Measurements from ENCODE around the gene NKAPL. TPM values are rescaled to one million over a fixed set of nuclear protein-coding genes. Genes with fewer than 3 reads are reported as not detected.
A peak's percentile ranks its signal among the peaks of the same experiment; 100 is the strongest.

Gene NKAPL
- total and polyA plus RNA-seq, 2 of the 13 experiments (the other 11 are each of a cell fraction or from before 2014, with no cell fraction given) = not detected

DNA sequence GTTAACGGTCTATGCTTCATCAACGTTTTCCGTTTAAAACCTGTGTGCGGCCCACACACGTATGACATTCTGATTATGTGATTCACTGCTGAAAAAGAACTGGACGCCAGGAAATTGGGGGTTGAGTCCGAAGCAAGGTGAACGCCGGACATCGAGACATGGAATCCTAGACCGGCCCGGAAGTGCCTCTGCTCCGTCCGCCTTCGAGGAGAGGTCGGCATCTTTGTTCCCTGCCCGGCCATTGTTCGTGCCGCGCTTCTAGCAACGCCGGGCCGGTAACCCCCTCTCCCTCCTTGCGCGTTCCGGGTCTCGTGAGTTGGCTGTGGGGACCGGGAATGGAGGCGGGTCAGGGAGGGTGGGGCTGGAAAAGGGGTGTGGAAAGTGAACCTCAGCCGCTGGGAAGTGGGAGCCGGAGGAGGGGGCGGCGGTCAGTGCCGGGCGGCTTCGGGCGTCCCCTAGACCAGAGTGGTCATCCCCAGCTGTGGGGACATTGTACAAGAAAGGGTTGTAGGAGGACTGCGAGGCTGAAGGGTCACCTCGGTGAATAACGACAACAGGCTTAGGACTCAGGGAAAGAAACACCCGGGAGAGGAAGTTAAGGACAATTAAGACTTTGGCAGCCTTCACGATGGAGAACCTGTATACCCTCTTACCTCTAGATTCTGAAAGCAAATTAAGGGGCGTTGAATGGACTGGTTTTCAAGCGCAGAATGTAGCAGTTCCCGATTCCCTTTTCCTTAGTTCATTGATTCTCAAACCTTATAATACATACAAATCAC lies 33.9 kb upstream of the NKAPL start, which contains the start of gene ZSCAN9 (continued):
- TF ChIP-seq, protein P1, sequence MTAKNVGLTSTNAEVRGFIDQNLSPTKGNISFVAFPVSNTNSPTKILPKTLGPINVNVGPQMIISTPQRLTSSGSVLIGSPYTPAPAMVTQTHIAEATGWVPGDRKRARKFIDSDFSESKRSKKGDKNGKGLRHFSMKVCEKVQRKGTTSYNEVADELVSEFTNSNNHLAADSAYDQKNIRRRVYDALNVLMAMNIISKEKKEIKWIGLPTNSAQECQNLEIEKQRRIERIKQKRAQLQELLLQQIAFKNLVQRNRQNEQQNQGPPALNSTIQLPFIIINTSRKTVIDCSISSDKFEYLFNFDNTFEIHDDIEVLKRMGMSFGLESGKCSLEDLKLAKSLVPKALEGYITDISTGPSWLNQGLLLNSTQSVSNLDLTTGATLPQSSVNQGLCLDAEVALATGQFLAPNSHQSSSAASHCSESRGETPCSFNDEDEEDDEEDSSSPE (CRISPR knock-in tag; IDR thresholded peaks at IDR 0.05) = peak; percentile 67; the same call in 1 of the 2 replicates
- TF ChIP-seq, protein P2, sequence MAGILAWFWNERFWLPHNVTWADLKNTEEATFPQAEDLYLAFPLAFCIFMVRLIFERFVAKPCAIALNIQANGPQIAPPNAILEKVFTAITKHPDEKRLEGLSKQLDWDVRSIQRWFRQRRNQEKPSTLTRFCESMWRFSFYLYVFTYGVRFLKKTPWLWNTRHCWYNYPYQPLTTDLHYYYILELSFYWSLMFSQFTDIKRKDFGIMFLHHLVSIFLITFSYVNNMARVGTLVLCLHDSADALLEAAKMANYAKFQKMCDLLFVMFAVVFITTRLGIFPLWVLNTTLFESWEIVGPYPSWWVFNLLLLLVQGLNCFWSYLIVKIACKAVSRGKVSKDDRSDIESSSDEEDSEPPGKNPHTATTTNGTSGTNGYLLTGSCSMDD (CRISPR knock-in tag; IDR thresholded peaks at IDR 0.05) = no peak
- peak; percentile 38; the same call in 1 of the 3 replicates for TF ChIP-seq MXI1 (IDR thresholded peaks at IDR 0.05; ENCODE audit: borderline replicate concordance, low read depth, low read length)
- TF ChIP-seq, protein P3, sequence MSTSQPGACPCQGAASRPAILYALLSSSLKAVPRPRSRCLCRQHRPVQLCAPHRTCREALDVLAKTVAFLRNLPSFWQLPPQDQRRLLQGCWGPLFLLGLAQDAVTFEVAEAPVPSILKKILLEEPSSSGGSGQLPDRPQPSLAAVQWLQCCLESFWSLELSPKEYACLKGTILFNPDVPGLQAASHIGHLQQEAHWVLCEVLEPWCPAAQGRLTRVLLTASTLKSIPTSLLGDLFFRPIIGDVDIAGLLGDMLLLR (CRISPR knock-in tag; IDR thresholded peaks at IDR 0.05) = peak; percentile 89
- TF ChIP-seq ZNF766 (CRISPR knock-in tag; IDR thresholded peaks at IDR 0.05; ENCODE audit: borderline replicate concordance) = no peak
- TF ChIP-seq ARNT (IDR thresholded peaks at IDR 0.05) = no peak
- TF ChIP-seq, protein P4, sequence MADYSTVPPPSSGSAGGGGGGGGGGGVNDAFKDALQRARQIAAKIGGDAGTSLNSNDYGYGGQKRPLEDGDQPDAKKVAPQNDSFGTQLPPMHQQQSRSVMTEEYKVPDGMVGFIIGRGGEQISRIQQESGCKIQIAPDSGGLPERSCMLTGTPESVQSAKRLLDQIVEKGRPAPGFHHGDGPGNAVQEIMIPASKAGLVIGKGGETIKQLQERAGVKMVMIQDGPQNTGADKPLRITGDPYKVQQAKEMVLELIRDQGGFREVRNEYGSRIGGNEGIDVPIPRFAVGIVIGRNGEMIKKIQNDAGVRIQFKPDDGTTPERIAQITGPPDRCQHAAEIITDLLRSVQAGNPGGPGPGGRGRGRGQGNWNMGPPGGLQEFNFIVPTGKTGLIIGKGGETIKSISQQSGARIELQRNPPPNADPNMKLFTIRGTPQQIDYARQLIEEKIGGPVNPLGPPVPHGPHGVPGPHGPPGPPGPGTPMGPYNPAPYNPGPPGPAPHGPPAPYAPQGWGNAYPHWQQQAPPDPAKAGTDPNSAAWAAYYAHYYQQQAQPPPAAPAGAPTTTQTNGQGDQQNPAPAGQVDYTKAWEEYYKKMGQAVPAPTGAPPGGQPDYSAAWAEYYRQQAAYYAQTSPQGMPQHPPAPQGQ (CRISPR knock-in tag; IDR thresholded peaks at IDR 0.05; ENCODE audit: borderline replicate concordance) = no peak
- TF ChIP-seq, protein P5, sequence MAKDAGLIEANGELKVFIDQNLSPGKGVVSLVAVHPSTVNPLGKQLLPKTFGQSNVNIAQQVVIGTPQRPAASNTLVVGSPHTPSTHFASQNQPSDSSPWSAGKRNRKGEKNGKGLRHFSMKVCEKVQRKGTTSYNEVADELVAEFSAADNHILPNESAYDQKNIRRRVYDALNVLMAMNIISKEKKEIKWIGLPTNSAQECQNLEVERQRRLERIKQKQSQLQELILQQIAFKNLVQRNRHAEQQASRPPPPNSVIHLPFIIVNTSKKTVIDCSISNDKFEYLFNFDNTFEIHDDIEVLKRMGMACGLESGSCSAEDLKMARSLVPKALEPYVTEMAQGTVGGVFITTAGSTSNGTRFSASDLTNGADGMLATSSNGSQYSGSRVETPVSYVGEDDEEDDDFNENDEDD (CRISPR knock-in tag; IDR thresholded peaks at IDR 0.05; ENCODE audit: borderline replicate concordance) = peak; percentile 78; the same call in 1 of the 2 replicates
- TF ChIP-seq MATR3 (CRISPR knock-in tag; IDR thresholded peaks at IDR 0.05) = no peak
- TF ChIP-seq, protein P6, sequence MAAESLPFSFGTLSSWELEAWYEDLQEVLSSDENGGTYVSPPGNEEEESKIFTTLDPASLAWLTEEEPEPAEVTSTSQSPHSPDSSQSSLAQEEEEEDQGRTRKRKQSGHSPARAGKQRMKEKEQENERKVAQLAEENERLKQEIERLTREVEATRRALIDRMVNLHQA (CRISPR knock-in tag; IDR thresholded peaks at IDR 0.05) = no peak
- TF ChIP-seq NFATC3 (CRISPR knock-in tag; IDR thresholded peaks at IDR 0.05) = no peak
- TF ChIP-seq FOSL2 (CRISPR knock-in tag; IDR thresholded peaks at IDR 0.05) = peak; percentile 67
- no peak; the same call in 1 of the 2 replicates for TF ChIP-seq HES4 (CRISPR knock-in tag; IDR thresholded peaks at IDR 0.05; ENCODE audit: borderline replicate concordance)
- no peak for TF ChIP-seq ZNF382 (CRISPR knock-in tag; IDR thresholded peaks at IDR 0.05; ENCODE audit: borderline replicate concordance)
- TF ChIP-seq JARID2 (CRISPR knock-in tag; IDR thresholded peaks at IDR 0.05; ENCODE audit: insufficient replicate concordance) = peak; percentile 90
- no peak for TF ChIP-seq CEBPB (IDR thresholded peaks at IDR 0.05; ENCODE audit: borderline replicate concordance, low read depth, low read length)
- peak; percentile 63; the same call in 1 of the 2 replicates for TF ChIP-seq ZNF644 (CRISPR knock-in tag; IDR thresholded peaks at IDR 0.05; ENCODE audit: low read depth)
- TF ChIP-seq ZNF564 (CRISPR knock-in tag; IDR thresholded peaks at IDR 0.05) = no peak
- TF ChIP-seq, protein P7, sequence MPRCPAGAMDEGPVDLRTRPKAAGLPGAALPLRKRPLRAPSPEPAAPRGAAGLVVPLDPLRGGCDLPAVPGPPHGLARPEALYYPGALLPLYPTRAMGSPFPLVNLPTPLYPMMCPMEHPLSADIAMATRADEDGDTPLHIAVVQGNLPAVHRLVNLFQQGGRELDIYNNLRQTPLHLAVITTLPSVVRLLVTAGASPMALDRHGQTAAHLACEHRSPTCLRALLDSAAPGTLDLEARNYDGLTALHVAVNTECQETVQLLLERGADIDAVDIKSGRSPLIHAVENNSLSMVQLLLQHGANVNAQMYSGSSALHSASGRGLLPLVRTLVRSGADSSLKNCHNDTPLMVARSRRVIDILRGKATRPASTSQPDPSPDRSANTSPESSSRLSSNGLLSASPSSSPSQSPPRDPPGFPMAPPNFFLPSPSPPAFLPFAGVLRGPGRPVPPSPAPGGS (CRISPR knock-in tag; IDR thresholded peaks at IDR 0.05) = peak; percentile 71; the same call in 1 of the 2 replicates
- TF ChIP-seq NFE2L2 (IDR thresholded peaks at IDR 0.05; ENCODE audit: low read length) = no peak
- peak; percentile 94 for TF ChIP-seq POGZ (CRISPR knock-in tag; IDR thresholded peaks at IDR 0.05)

Measured in HepG2 (cell line).